Activated CD4-positive, CD25-positive, alpha-beta regulatory T cell (primary cell): ENCODE results near the gene PCDH9.
A peak's percentile ranks its signal among the peaks of the same experiment; 100 is the strongest.

ENCODE experiments used
- DNase-seq, 4 experiments: peaks; one replicate each; lab custom pipeline; 2025; lab: John Stamatoyannopoulos, UW

Gene PCDH9

GRCh38 chr13:67229481-67230403, at the start of gene PCDH9:
Gene PCDH9, minus strand, starts transcription at chr13:67230336. Its CDS starts 1,896 bp downstream, at chr13:67228440.
- no peak for DNase-seq

- DNase-seq = no peak
These were observed 48.1 kb upstream of the PCDH9 start for GRCh38 chr13:67278235-67278634.

GRCh38 chr13:67277581-67277980, 47.4 kb upstream of the PCDH9 start:
- no peak for DNase-seq

- no peak for DNase-seq
These were observed 45.3 kb upstream of the PCDH9 start for GRCh38 chr13:67275351-67275960.

GRCh38 chr13:67273001-67273400, 42.9 kb upstream of the PCDH9 start:
- DNase-seq = no peak

GRCh38 chr13:67267136-67267535, 37.0 kb upstream of the PCDH9 start:
- DNase-seq = no peak

- no peak for DNase-seq
These were observed 29.1 kb upstream of the PCDH9 start for GRCh38 chr13:67259208-67259607.

GRCh38 chr13:67258482-67258881, 28.3 kb upstream of the PCDH9 start:
- DNase-seq = no peak

- no peak for DNase-seq
These were observed 8.7 kb upstream of the PCDH9 start for GRCh38 chr13:67238861-67239260.

GRCh38 chr13:67238277-67238859, 8.2 kb upstream of the PCDH9 start:
- DNase-seq = no peak

- DNase-seq = no peak
These were observed 5.1 kb upstream of the PCDH9 start for GRCh38 chr13:67235265-67235664.

- DNase-seq = no peak
These were observed 2.2 kb upstream of the PCDH9 start for GRCh38 chr13:67232384-67232783.

GRCh38 chr13:67231289-67232000, 1.3 kb upstream of the PCDH9 start:
- no peak for DNase-seq

- DNase-seq = peak; percentile 43 to 70 (median 50)
These were observed 510 bp upstream of the PCDH9 start for GRCh38 chr13:67230404-67231288.

GRCh38 chr13:67228916-67229315, 1.2 kb downstream of the PCDH9 start:
- no peak for DNase-seq

GRCh38 chr13:67228031-67228430, 2.1 kb downstream of the PCDH9 start:
- DNase-seq = no peak

GRCh38 chr13:67227131-67227983, 2.8 kb downstream of the PCDH9 start:
- DNase-seq = no peak

GRCh38 chr13:67226696-67227095, 3.4 kb downstream of the PCDH9 start:
- no peak for DNase-seq

- DNase-seq = no peak
These were observed 4.6 kb downstream of the PCDH9 start for GRCh38 chr13:67225252-67226159.
